ENCODE results near the gene LRRC46. TPM values are rescaled to one million over a fixed set of nuclear protein-coding genes. Genes with fewer than 3 reads are reported as not detected.

Gene LRRC46
- total RNA-seq, 1 experiment from 2014 or later: 0.31 TPM

DNA sequence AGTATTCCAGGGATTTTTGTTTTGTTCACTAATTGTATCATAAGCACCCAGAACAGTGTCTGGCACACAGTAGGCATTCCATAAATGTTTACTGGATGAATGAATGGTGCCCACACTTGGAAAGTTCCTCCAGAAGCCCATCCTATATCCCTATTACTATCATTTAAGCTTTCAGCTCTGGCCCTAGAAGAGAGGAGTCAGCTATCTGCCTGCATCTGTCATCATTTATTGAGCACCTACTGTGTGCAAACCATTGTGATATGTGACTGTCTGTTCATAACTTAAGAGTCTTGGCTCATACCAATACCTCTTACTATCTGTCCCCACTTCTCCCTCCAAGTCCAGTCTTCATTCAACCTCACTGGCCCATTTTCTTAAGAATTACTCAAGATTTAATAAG lies 39.6 kb downstream of the LRRC46 start:
- peaks cover 92% of the 10 kb centered on the region for H3K27me3 Mint-ChIP-seq (ENCODE audit: low read depth)

More for the DNA sequence above, 39.6 kb downstream of the LRRC46 start:
- Histone ChIP-seq H2BK15ac (ENCODE audit: low read depth, low read length) (no peak overlapping the region), H3K4ac (ENCODE audit: low read depth, low read length) (no peak overlapping the region), H3K9me3 (ENCODE audit: control insufficient read depth, low read depth, low read length) (no peaks in the 10 kb centered on the region), H4K20me1 (ENCODE audit: control insufficient read depth, insufficient read depth, insufficient read length) (no peaks in the 10 kb centered on the region), H2AFZ (ENCODE audit: low read length) (no peak overlapping the region), H3K9ac (ENCODE audit: extremely low read depth, insufficient read length, low read length) (no peak overlapping the region), H4K91ac (ENCODE audit: insufficient read length, low read depth, low read length) (no peak overlapping the region), H4K8ac (replicated peaks; ENCODE audit: insufficient read length, low read depth, low read length) (no peak overlapping the region), H2BK20ac (ENCODE audit: low read depth, low read length, poor library complexity, severe bottlenecking) (no peak overlapping the region), H2BK120ac (ENCODE audit: low read depth, low read length, poor library complexity, severe bottlenecking) (no peak overlapping the region), H2BK5ac (ENCODE audit: insufficient read length, low read length) (no peak overlapping the region), H3K27ac (ENCODE audit: insufficient read length, low read depth, low read length) (no peak overlapping the region), H3K4me1 (ENCODE audit: insufficient read depth, low read length) (peaks cover 7% of the 10 kb centered on the region; the same call in 1 of the 2 replicates), H3K4me2 (ENCODE audit: insufficient read depth, insufficient read length, low read length) (no peak overlapping the region), H2AK5ac (ENCODE audit: insufficient read length, low read length) (no peak overlapping the region), H3K56ac (ENCODE audit: insufficient read length, low read depth, low read length) (no peak overlapping the region), H3K23ac (ENCODE audit: insufficient read length, low read depth, low read length) (no peak overlapping the region), H3K79me2 (ENCODE audit: insufficient read depth, low read length) (no peaks in the 10 kb centered on the region), H3K14ac (ENCODE audit: insufficient read depth, low read length) (no peak overlapping the region), H4K5ac (ENCODE audit: insufficient read length, low read depth, low read length) (no peak overlapping the region), H3K18ac (ENCODE audit: insufficient read length, low read depth, low read length) (no peak overlapping the region), H3K79me1 (ENCODE audit: insufficient read depth, low read depth, low read length, poor library complexity, severe bottlenecking) (no peaks in the 10 kb centered on the region), H3T11ph (ENCODE audit: low read length) (no peak overlapping the region), H3K27me3 (ENCODE audit: insufficient read depth, low read length) (peaks cover 7% of the 10 kb centered on the region; the same call in 1 of the 2 replicates), H3K23me2 (ENCODE audit: insufficient read length, low read depth, low read length, poor library complexity, severe bottlenecking) (peaks cover 11% of the 10 kb centered on the region), H2BK12ac (ENCODE audit: insufficient read length, low read depth, low read length) (no peak overlapping the region)
- Mint-ChIP-seq H3K4me3 (no peak overlapping the region), H3K9me3 (no peaks in the 10 kb centered on the region; a peak in 1 of 5 replicates), H3K27ac (no peak overlapping the region), H3K36me3 (ENCODE audit: insufficient read depth in 1 of 3, low read depth in 3 of 3) (no peaks in the 10 kb centered on the region), H3K4me1 (peaks cover 48 to 56% of the 10 kb centered on the region in 2 experiments)
- DNase-seq: no peak
- TF ChIP-seq CTCF (conservative IDR thresholded peaks at IDR 0.05): no peak

Measured in H9 (cell line).